HepG2 (cell line): Measurements from ENCODE around the gene MAP2K6. TPM values are rescaled to one million over a fixed set of nuclear protein-coding genes. Genes with fewer than 3 reads are reported as not detected.

Experiments used
- ATAC-seq: fragments of 200-7000 bp; cut with Tn5 transposase; 3 replicates; pipeline ENCODE4 v1.9.1; 2020; ENCODE audit warnings: mild to moderate bottlenecking, moderate library complexity
- BruUV-seq: library from RNA; stranded (reverse); fragments of 400-500 nt; replicated peaks from 2 replicates; lab custom pipeline; 2021; lab: Mats Ljungman, UMichigan
- CTCF ChIA-PET: fragments of 300-600 bp; formaldehyde crosslinking; extraction: SDS; loops from one replicate; lab custom pipeline; 2021; ENCODE audit warnings: low total read pairs, inconsistent platforms, low intra/inter-chr PET ratio; lab: Yijun Ruan, JAX
- POLR2A ChIA-PET: fragments of 350-600 bp; sonication (Branson Sonifier 250); formaldehyde crosslinking; loops from one replicate; lab custom pipeline; 2020; ENCODE audit warnings: antibody characterized with exemption, inconsistent platforms; lab: Yijun Ruan, JAX
- DNase-seq: peaks from one replicate; pipeline ENCODE4 v3.0.0-alpha.2; 2015; ENCODE audit warnings: low spot score
- FAIRE-seq: peaks from 3 replicates; lab custom pipeline; 2011; peaks lifted over from hg19 to GRCh38; lab: Jason Lieb, UNC
- H2AFZ ChIP-seq: one replicate; pipeline ENCODE4 v1.6.1; 2011; ENCODE audit warnings: low read length, inconsistent platforms
- H3K27ac ChIP-seq: fragments of 300-600 bp; 3 replicates; pipeline ENCODE4 v1.8.0; 2011; ENCODE audit warnings: mixed run types, mild to moderate bottlenecking, mixed read lengths, low read length, inconsistent platforms; ENCODE audit not compliant: insufficient read depth; ENCODE audit errors: extremely low read length
- H3K27me3 ChIP-seq, 2 experiments: fragments of 200-600 bp in 1 of 2; 2 replicates in 1 of 2; 3 replicates in 1 of 2; pipeline versions ENCODE4 v1.6.0 to v1.8.0; 2011; ENCODE audit warnings: low read length in 2 of 2, mild to moderate bottlenecking in 2 of 2, moderate library complexity in 2 of 2, inconsistent platforms in 1 of 2; ENCODE audit not compliant: insufficient read depth in 2 of 2, control insufficient read depth in 1 of 2
- H3K36me3 ChIP-seq, 2 experiments: fragments of 200-600 bp in 1 of 2; replicated peaks in 1 of 2; 2 replicates in 1 of 2; 3 replicates in 1 of 2; pipeline versions ENCODE4 v1.5.1 to v1.8.0; 2011; ENCODE audit warnings: low read length in 2 of 2, inconsistent platforms in 1 of 2; ENCODE audit not compliant: insufficient read depth in 2 of 2, control insufficient read depth in 1 of 2
- H3K4me1 ChIP-seq: 2 replicates; pipeline ENCODE4 v1.5.1; 2012; ENCODE audit warnings: low read length, inconsistent platforms; ENCODE audit not compliant: insufficient read depth
- H3K4me2 ChIP-seq: 2 replicates; pipeline ENCODE4 v1.6.0; 2011; ENCODE audit warnings: low read depth, low read length, inconsistent platforms
- H3K4me3 ChIP-seq, 3 experiments: fragments of 200-600 bp in 1 of 3; sonication (generic), shearing (Covaris generic) in 1 of 3; replicated peaks in 1 of 3; 2 replicates each; pipeline ENCODE4 v1.5.1; 2011 to 2016; ENCODE audit warnings: low read length in 3 of 3, inconsistent platforms in 2 of 3, low read depth in 2 of 3, mild to moderate bottlenecking in 2 of 3, control low read depth in 1 of 3, mixed read lengths in 1 of 3; ENCODE audit not compliant: insufficient read depth in 1 of 3
- H3K79me2 ChIP-seq: one replicate; pipeline ENCODE4 v1.6.1; 2011; ENCODE audit warnings: low read length, inconsistent platforms; ENCODE audit not compliant: insufficient read depth
- H3K9ac ChIP-seq: 2 replicates; pipeline ENCODE4 v1.6.0; 2011; ENCODE audit warnings: mild to moderate bottlenecking, low read depth, low read length, inconsistent platforms; ENCODE audit not compliant: insufficient read depth
- H3K9me3 ChIP-seq: 2 replicates; pipeline ENCODE4 v1.5.1; 2012; ENCODE audit warnings: mild to moderate bottlenecking, low read length
- H4K20me1 ChIP-seq: 2 replicates; pipeline ENCODE4 v1.6.0; 2011; ENCODE audit warnings: inconsistent platforms, mild to moderate bottlenecking, low read length, moderate library complexity; ENCODE audit not compliant: insufficient read depth
- ATF2 ChIP-seq: sonication (generic); formaldehyde crosslinking; IDR thresholded peaks from 2 replicates; pipeline ENCODE4 v1.4.0; 2020; ENCODE audit warnings: missing genetic modification reagents
- HINFP ChIP-seq: sonication (generic); formaldehyde crosslinking; IDR thresholded peaks from 2 replicates; pipeline ENCODE4 v1.4.0; 2020; ENCODE audit warnings: low read depth, mild to moderate bottlenecking, missing genetic modification reagents
- PHF8 ChIP-seq: sonication (generic); formaldehyde crosslinking; IDR thresholded peaks from 2 replicates; pipeline ENCODE4 v1.5.0; 2020; ENCODE audit warnings: missing genetic modification reagents
- RCOR2 ChIP-seq: IDR thresholded peaks from 2 replicates; pipeline ENCODE4 v1.6.1; 2016; ENCODE audit warnings: missing biosample characterization, missing genetic modification reagents
- SAFB2 ChIP-seq: sonication (generic); formaldehyde crosslinking; IDR thresholded peaks from 2 replicates; pipeline ENCODE4 v1.5.1; 2020; ENCODE audit warnings: missing genetic modification reagents, low read depth, mild to moderate bottlenecking, borderline replicate concordance
- SIX4 ChIP-seq: sonication (generic); formaldehyde crosslinking; IDR thresholded peaks from 2 replicates; pipeline ENCODE4 v1.4.0; 2020; ENCODE audit warnings: missing genetic modification reagents
- TEAD3 ChIP-seq: optimal IDR thresholded peaks from 2 replicates; pipeline ENCODE3; 2016; ENCODE audit warnings: borderline replicate concordance
- ZBTB7B ChIP-seq: sonication (generic); formaldehyde crosslinking; IDR thresholded peaks from 2 replicates; pipeline ENCODE4 v1.4.0; 2020; ENCODE audit warnings: missing genetic modification reagents
- ZC3H4 ChIP-seq: sonication (generic); formaldehyde crosslinking; IDR thresholded peaks from 2 replicates; pipeline ENCODE4 v1.4.0; 2020; ENCODE audit warnings: missing genetic modification reagents, borderline replicate concordance
- ZNF329 ChIP-seq: sonication (generic); formaldehyde crosslinking; IDR thresholded peaks from 2 replicates; pipeline ENCODE4 v1.9.0; 2021; ENCODE audit warnings: low read depth, mild to moderate bottlenecking, missing genetic modification reagents
- ZNF354B ChIP-seq: sonication (generic); formaldehyde crosslinking; IDR thresholded peaks from 2 replicates; pipeline ENCODE4 v1.8.0; 2022; ENCODE audit warnings: mild to moderate bottlenecking, missing genetic modification reagents
- ZNF570 ChIP-seq: sonication (generic); formaldehyde crosslinking; IDR thresholded peaks from 2 replicates; pipeline ENCODE4 v1.4.0; 2020; ENCODE audit warnings: mild to moderate bottlenecking, missing genetic modification reagents, borderline replicate concordance
- ZNF615 ChIP-seq: sonication (generic); formaldehyde crosslinking; IDR thresholded peaks from 2 replicates; pipeline ENCODE4 v1.5.0; 2020; ENCODE audit warnings: mild to moderate bottlenecking, missing genetic modification reagents, borderline replicate concordance
- ZNF670 ChIP-seq: sonication (generic); formaldehyde crosslinking; IDR thresholded peaks from 2 replicates; pipeline ENCODE4 v1.8.0; 2022; ENCODE audit warnings: mild to moderate bottlenecking, missing genetic modification reagents, borderline replicate concordance
- ZNF749 ChIP-seq: sonication (generic); formaldehyde crosslinking; IDR thresholded peaks from 2 replicates; pipeline ENCODE4 v1.8.0; 2022; ENCODE audit warnings: mild to moderate bottlenecking, missing genetic modification reagents, moderate library complexity, borderline replicate concordance
- ZSCAN20 ChIP-seq: sonication (generic); formaldehyde crosslinking; IDR thresholded peaks from 2 replicates; pipeline ENCODE4 v1.4.0; 2020; ENCODE audit warnings: missing genetic modification reagents, mild to moderate bottlenecking, borderline replicate concordance
- ZSCAN29 ChIP-seq: sonication (generic); formaldehyde crosslinking; conservative IDR thresholded peaks from 2 replicates; pipeline ENCODE4 v1.4.0; 2020; ENCODE audit warnings: mild to moderate bottlenecking, missing genetic modification reagents
- WGBS: methylation state at CpG from one replicate; pipeline ENCODE4 v1.1.6; 2017; ENCODE audit warnings: low lambda C conversion rate; 5-methylcytosine and 5-hydroxymethylcytosine counted together
- in situ Hi-C: cut with HindIII; loops from 2 replicates; pipeline ENCODE4 v1.10.0; 2017; ENCODE audit warnings: low pct_unique_long_range_greater_than_20kb; ENCODE audit not compliant: extremely low pct_ligation_motif_present
- intact Hi-C: fragments of 100-400 bp; cut with micrococcal nuclease; formaldehyde crosslinking; loops from one replicate; pipeline ENCODE4 v1.10.0; 2022; ENCODE audit not compliant: unreplicated experiment
- polyA plus RNA-seq, 8 experiments: library from polyadenylated mRNA; depleted of rRNA in 3 of 8; stranded (reverse) in 7 of 8; unstranded in 1 of 8; fragments of >200 nt; fragmentation: Illumina TruSeq in 4 of 8; extraction: Trizol in 4 of 8; gene quantifications; 2 replicates each; pipeline versions ENCODE4 v1.2.1 to v1.2.3, GENCODE V29; 2011 to 2016; ENCODE audit warnings: low read depth in 4 of 8, missing spikeins in 1 of 8, mixed read lengths in 1 of 8; ENCODE audit not compliant: insufficient read depth in 1 of 8
- total RNA-seq, 5 experiments: library from RNA; depleted of rRNA; stranded (reverse); fragments of >200 nt; fragmentation: Illumina TruSeq; extraction: Trizol; gene quantifications; 2 replicates each; pipeline ENCODE4 v1.2.3, GENCODE V29; 2016; ENCODE audit warnings: low read depth in 1 of 5

MAP2K6 gene
- total and polyA plus RNA-seq, 2 of the 13 experiments (the other 11 are each of a cell fraction or from before 2014, with no cell fraction given): 5.1 to 33.6 TPM

GRCh38 chr17:69596141-69596540, 181.6 kb downstream of the MAP2K6 start:
- in situ Hi-C loops (no loop called here), intact Hi-C loops (no loop called here)
- DNase-seq: no peak
- H3K27ac ChIP-seq: no peak overlapping the region
- H3K79me2 ChIP-seq: no peaks in the 10 kb centered on the region
- no peak for FAIRE-seq
- no peak overlapping the region for H3K4me2 ChIP-seq
- ChIA-PET CTCF (no interaction called here), POLR2A (no interaction called here)
- no peak overlapping the region for H3K9ac ChIP-seq
- no TSS peak for BruUV-seq
- no peaks in the 10 kb centered on the region; a peak in 1 of 5 replicates for H3K27me3 ChIP-seq
- H4K20me1 ChIP-seq: no peaks in the 10 kb centered on the region
- WGBS: 18% methylated on average over 9 of the region's 9 CpGs
- H2AFZ ChIP-seq: no peak overlapping the region
- no peak for ATAC-seq
- H3K4me1 ChIP-seq: no peaks in the 10 kb centered on the region
- no peaks in the 10 kb centered on the region for H3K9me3 ChIP-seq
- no peak overlapping the region for H3K4me3 ChIP-seq
- H3K36me3 ChIP-seq: no peaks in the 10 kb centered on the region
- no peak for TF ChIP-seq ZC3H4 (CRISPR knock-in tag)
- TF ChIP-seq ZNF615: no peak
- no peak for TF ChIP-seq ATF2 (CRISPR knock-in tag)

GRCh38 chr17:69597898-69598692, 183.6 kb downstream of the MAP2K6 start:
- Histone ChIP-seq H3K9ac (no peak overlapping the region), H3K27ac (no peak overlapping the region), H4K20me1 (no peaks in the 10 kb centered on the region), H3K27me3 (no peaks in the 10 kb centered on the region; a peak in 1 of 5 replicates), H2AFZ (no peak overlapping the region), H3K4me1 (no peaks in the 10 kb centered on the region), H3K36me3 (no peaks in the 10 kb centered on the region), H3K79me2 (no peaks in the 10 kb centered on the region), H3K9me3 (no peaks in the 10 kb centered on the region), H3K4me3 (no peak overlapping the region), H3K4me2 (no peak overlapping the region)
- CTCF ChIA-PET: no interaction called here
- WGBS: 19% methylated on average over 7 of the region's 7 CpGs
- POLR2A ChIA-PET: no interaction called here
- in situ Hi-C loops (no loop called here), intact Hi-C loops (no loop called here)
- DNase-seq: no peak
- no peak for ATAC-seq
- no TSS peak for BruUV-seq
- no peak for FAIRE-seq
- TF ChIP-seq SIX4 (CRISPR knock-in tag) (no peak), ZSCAN20 (CRISPR knock-in tag) (no peak), SAFB2 (no peak), HINFP (CRISPR knock-in tag) (no peak), ZNF749 (CRISPR knock-in tag) (no peak), RCOR2 (CRISPR knock-in tag) (no peak), PHF8 (no peak), TEAD3 (no peak), ZNF329 (no peak), ZSCAN29 (CRISPR knock-in tag) (no peak), ZNF570 (CRISPR knock-in tag) (no peak), ZNF670 (CRISPR knock-in tag) (no peak), ZNF354B (no peak), ZBTB7B (CRISPR knock-in tag) (no peak)
